Measurements from ENCODE around the gene IQSEC1.

DNA sequence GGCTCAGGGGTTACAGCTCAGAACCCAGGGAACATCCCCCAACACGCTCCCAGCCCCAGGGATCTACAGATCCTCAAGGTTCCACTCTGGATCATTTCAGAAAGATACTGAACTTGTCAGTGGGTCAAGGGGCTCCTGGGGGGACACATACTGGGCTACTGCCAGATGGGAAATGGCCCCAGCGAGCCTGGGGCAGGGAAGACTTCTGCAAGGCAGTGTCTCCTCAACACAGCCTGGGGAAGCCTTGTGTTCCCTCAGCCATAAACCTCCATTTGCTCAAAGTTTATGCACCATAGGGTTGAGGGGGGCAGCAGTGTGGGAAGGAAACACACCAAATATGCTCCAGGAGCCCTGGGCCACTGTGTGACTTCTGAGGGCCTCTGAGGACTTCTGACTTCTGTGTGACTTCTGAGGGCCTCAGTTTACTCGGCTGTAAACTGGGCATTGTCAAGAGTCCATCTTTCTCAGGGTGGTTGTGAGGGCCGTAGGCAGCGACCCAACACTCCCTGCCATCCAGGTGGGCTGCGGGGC, 58.4 kb downstream of the IQSEC1 start:
- TF ChIP-seq, protein P1, sequence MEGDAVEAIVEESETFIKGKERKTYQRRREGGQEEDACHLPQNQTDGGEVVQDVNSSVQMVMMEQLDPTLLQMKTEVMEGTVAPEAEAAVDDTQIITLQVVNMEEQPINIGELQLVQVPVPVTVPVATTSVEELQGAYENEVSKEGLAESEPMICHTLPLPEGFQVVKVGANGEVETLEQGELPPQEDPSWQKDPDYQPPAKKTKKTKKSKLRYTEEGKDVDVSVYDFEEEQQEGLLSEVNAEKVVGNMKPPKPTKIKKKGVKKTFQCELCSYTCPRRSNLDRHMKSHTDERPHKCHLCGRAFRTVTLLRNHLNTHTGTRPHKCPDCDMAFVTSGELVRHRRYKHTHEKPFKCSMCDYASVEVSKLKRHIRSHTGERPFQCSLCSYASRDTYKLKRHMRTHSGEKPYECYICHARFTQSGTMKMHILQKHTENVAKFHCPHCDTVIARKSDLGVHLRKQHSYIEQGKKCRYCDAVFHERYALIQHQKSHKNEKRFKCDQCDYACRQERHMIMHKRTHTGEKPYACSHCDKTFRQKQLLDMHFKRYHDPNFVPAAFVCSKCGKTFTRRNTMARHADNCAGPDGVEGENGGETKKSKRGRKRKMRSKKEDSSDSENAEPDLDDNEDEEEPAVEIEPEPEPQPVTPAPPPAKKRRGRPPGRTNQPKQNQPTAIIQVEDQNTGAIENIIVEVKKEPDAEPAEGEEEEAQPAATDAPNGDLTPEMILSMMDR (IDR thresholded peaks at IDR 0.05; ENCODE audit: insufficient read depth, low read length, poor library complexity, severe bottlenecking), result no peak
- TF ChIP-seq EZH2phosphoT487 (conservative IDR thresholded peaks at IDR 0.05; ENCODE audit: low read length), result no peak
